Measurements from ENCODE around the gene FBRSL1.

- TF ChIP-seq, protein P1, sequence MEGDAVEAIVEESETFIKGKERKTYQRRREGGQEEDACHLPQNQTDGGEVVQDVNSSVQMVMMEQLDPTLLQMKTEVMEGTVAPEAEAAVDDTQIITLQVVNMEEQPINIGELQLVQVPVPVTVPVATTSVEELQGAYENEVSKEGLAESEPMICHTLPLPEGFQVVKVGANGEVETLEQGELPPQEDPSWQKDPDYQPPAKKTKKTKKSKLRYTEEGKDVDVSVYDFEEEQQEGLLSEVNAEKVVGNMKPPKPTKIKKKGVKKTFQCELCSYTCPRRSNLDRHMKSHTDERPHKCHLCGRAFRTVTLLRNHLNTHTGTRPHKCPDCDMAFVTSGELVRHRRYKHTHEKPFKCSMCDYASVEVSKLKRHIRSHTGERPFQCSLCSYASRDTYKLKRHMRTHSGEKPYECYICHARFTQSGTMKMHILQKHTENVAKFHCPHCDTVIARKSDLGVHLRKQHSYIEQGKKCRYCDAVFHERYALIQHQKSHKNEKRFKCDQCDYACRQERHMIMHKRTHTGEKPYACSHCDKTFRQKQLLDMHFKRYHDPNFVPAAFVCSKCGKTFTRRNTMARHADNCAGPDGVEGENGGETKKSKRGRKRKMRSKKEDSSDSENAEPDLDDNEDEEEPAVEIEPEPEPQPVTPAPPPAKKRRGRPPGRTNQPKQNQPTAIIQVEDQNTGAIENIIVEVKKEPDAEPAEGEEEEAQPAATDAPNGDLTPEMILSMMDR (IDR thresholded peaks at IDR 0.05), result no peak
- TF ChIP-seq POLR2A (IDR thresholded peaks at IDR 0.05) (no peak), EP300 (IDR thresholded peaks at IDR 0.05) (no peak)
Measured at GRCh38 chr12:132500856-132501180, 10.9 kb downstream of the FBRSL1 start.
